ENCODE results near the gene SMARCAD1. TPM values are rescaled to one million over a fixed set of nuclear protein-coding genes. Genes with fewer than 3 reads are reported as not detected.

Gene SMARCAD1
- total RNA-seq, 1 donor from 2014 or later, result 30.5 TPM

- intact Hi-C loops (cut with micrococcal nuclease), result no loop called here
- no peak overlapping the region for H3K4me3 Mint-ChIP-seq
- no peaks in the 10 kb centered on the region for H3K27me3 Mint-ChIP-seq
- no peak for DNase-seq
- ATAC-seq (ENCODE audit: low read depth), result no peak
- CTCF ChIA-PET, result no interaction called here
- no peaks in the 10 kb centered on the region for H3K4me1 Mint-ChIP-seq
- TF ChIP-seq CTCF (IDR thresholded peaks at IDR 0.05), result no peak
- no peak overlapping the region for H3K27ac Mint-ChIP-seq
- POLR2A ChIA-PET, result no interaction called here
- H3K9me3 Mint-ChIP-seq, result no peaks in the 10 kb centered on the region
- no peaks in the 10 kb centered on the region for H3K36me3 Mint-ChIP-seq (ENCODE audit: low read depth)
These were observed 91.1 kb downstream of the SMARCAD1 start for GRCh38 chr4:94298725-94299252.

- intact Hi-C loops (cut with micrococcal nuclease), result no loop called here
- no peak overlapping the region for H3K27ac Mint-ChIP-seq
- no peak for DNase-seq
- ChIA-PET POLR2A (no interaction called here), CTCF (no interaction called here)
- H3K27me3 Mint-ChIP-seq, result no peaks in the 10 kb centered on the region
- no peak for ATAC-seq (ENCODE audit: low read depth)
- H3K36me3 Mint-ChIP-seq (ENCODE audit: low read depth), result no peaks in the 10 kb centered on the region
- TF ChIP-seq CTCF (IDR thresholded peaks at IDR 0.05), result no peak
- H3K4me3 Mint-ChIP-seq, result no peak overlapping the region
- H3K4me1 Mint-ChIP-seq, result no peaks in the 10 kb centered on the region
- no peaks in the 10 kb centered on the region for H3K9me3 Mint-ChIP-seq
These were observed 94.5 kb downstream of the SMARCAD1 start for GRCh38 chr4:94302191-94302590.

GRCh38 chr4:94304365-94304971 lies 96.8 kb downstream of the SMARCAD1 start:
- H3K27ac Mint-ChIP-seq, result no peak overlapping the region
- no peaks in the 10 kb centered on the region for H3K27me3 Mint-ChIP-seq
- POLR2A ChIA-PET, result no interaction called here

GRCh38 chr4:94305466-94306225 lies 98.0 kb downstream of the SMARCAD1 start:
- Mint-ChIP-seq H3K27me3 (no peaks in the 10 kb centered on the region), H3K36me3 (ENCODE audit: low read depth) (no peaks in the 10 kb centered on the region), H3K27ac (no peak overlapping the region), H3K9me3 (no peaks in the 10 kb centered on the region), H3K4me3 (no peak overlapping the region), H3K4me1 (no peaks in the 10 kb centered on the region)
- DNase-seq (no peak), ATAC-seq (ENCODE audit: low read depth) (no peak)
- TF ChIP-seq CTCF (IDR thresholded peaks at IDR 0.05), result no peak
- ChIA-PET POLR2A (no interaction called here), CTCF (interaction anchor here (0.9 kb wide), 1 partner anchor 11 kb away, joined by 3 read pairs; no protein-coding TSS in a partner anchor)
- intact Hi-C loops (cut with micrococcal nuclease), result no loop called here

More at GRCh38 chr4:94304365-94304971, 96.8 kb downstream of the SMARCAD1 start:
- Mint-ChIP-seq H3K36me3 (ENCODE audit: low read depth) (no peaks in the 10 kb centered on the region), H3K4me1 (no peaks in the 10 kb centered on the region), H3K9me3 (no peaks in the 10 kb centered on the region), H3K4me3 (no peak overlapping the region)
- intact Hi-C loops (cut with micrococcal nuclease), result loop anchor here (1.0 kb wide), 2 partner anchors 87 to 292 kb away; no protein-coding TSS in a partner anchor
- no peak for ATAC-seq (ENCODE audit: low read depth)
- CTCF ChIA-PET, result no interaction called here
- TF ChIP-seq CTCF (IDR thresholded peaks at IDR 0.05), result no peak
- no peak for DNase-seq

GRCh38 chr4:94306713-94307112 lies 99.0 kb downstream of the SMARCAD1 start:
- intact Hi-C loops (cut with micrococcal nuclease), result no loop called here
- CTCF ChIA-PET, result no interaction called here
- Mint-ChIP-seq H3K27ac (no peak overlapping the region), H3K4me1 (no peaks in the 10 kb centered on the region), H3K4me3 (no peak overlapping the region), H3K36me3 (ENCODE audit: low read depth) (no peaks in the 10 kb centered on the region), H3K27me3 (no peaks in the 10 kb centered on the region), H3K9me3 (no peaks in the 10 kb centered on the region)
- POLR2A ChIA-PET, result no interaction called here
- ATAC-seq (ENCODE audit: low read depth) (no peak), DNase-seq (no peak)
- TF ChIP-seq CTCF (IDR thresholded peaks at IDR 0.05), result no peak
